Putamen (tissue), 1 donor: ENCODE data around the gene MC5R.
"Not testable (repeated sequence)": the region's sequence is repeated elsewhere in the genome, so short reads cannot be mapped to it uniquely, and the experiment has no call there.

Experiments used
- DNase-seq: peaks from one replicate; pipeline ENCODE4 v3.0.0-alpha.2; 2016; ENCODE audit warnings: low spot score

The MC5R gene

GRCh38 chr18:13849791-13850190 lies 25.8 kb downstream of the MC5R start:
- DNase-seq: no peak

- not testable (repeated sequence) for DNase-seq
These were observed 38.9 kb downstream of the MC5R start for GRCh38 chr18:13862898-13863297.

- DNase-seq: no peak
These were observed 44.7 kb downstream of the MC5R start for GRCh38 chr18:13868501-13869271.

GRCh38 chr18:13871701-13872100 lies 47.8 kb downstream of the MC5R start:
- no peak for DNase-seq

- no peak for DNase-seq
These were observed 48.4 kb downstream of the MC5R start for GRCh38 chr18:13872373-13872772.

GRCh38 chr18:13872932-13873331 lies 49.0 kb downstream of the MC5R start:
- no peak for DNase-seq

- DNase-seq: no peak
These were observed 50.6 kb downstream of the MC5R start for GRCh38 chr18:13874558-13874957.
